CD4-positive, alpha-beta T cell treated with Interleukin-17A for 4 hours (primary cell): ENCODE data around the gene DGKQ.
A peak's percentile ranks its signal among the peaks of the same experiment; 100 is the strongest.
"Not testable (repeated sequence)": the region's sequence is repeated elsewhere in the genome, so short reads cannot be mapped to it uniquely, and the experiment has no call there.

Experiments used
- DNase-seq: peaks from one replicate; pipeline ENCODE4 v3.0.0-alpha.2; 2020; ENCODE audit warnings: mixed read lengths

DGKQ gene

DNA sequence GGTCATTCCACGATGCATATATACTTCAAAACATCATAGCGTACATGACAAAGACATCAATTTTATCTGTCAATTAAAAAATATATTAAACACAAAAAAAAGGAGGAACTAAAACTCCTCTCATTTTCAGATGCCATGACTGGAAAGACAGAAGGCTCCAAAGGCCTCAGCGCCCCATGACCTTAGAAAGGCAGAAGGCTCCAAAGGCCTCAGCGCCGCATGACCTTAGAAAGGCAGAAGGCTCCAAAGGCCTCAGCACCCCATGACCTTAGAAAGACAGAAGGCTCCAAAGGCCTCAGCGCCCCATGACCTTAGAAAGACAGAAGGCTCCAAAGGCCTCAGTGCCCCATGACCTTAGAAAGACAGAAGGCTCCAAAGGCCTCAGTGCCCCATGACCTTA, 54.8 kb downstream of the DGKQ start:
- not testable (repeated sequence) for DNase-seq

DNA sequence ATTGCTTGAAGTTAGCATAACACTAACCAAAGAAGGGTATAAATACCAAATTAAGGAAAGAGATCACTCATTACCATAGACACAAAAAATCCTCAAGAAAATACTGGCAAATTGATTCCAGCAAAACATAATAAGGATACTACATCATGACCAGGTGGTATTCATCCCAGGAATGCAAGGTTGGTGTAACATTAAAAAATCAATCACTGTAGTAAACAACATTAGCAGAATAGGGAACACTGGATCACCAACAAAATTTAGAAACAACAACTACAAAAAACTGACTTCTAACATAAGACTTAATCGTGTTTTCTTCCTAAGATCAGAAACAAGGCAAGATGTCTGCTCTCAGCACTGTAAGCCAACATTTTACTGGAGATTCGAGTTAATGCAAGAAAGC, 55.4 kb downstream of the DGKQ start:
- no peak for DNase-seq

DNA sequence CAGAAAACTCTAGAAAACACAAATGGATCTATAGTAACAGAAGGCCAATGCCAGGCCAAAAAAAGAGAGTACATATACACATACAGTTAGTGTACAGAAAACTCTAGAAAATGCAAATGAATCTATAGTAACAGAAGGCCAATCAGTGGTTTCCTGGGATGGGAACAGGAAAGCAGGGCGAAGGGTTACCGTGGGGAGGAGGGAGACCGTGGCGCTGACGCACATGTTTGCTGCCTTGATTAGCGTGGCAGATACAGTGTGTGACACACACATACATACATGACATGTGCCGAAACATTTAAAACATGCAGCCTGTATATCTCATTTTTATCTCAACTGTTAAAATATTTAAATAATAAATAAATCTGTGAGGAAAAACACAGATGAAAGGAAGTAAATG, 55.9 kb downstream of the DGKQ start:
- DNase-seq: no peak

DNA sequence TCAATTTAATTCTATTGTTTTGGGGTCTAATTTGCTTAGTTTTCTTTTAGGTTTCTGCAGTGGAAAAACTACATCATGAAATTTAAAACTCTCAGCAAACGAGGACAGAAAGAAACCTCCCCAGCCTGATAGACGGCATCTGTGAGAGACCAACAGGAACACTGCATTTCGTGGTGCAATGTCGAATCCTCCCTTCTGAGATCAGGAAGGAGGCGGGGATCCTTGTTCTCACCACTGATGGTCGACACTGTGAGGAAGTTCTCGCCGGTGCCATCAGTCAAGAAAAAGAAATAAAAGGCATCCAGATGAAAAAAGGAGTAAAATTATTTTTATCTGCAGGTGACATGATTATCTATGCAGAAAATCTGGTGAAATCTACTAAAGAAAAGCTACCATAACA, 57.8 kb downstream of the DGKQ start:
- DNase-seq: peak; percentile 34

DNA sequence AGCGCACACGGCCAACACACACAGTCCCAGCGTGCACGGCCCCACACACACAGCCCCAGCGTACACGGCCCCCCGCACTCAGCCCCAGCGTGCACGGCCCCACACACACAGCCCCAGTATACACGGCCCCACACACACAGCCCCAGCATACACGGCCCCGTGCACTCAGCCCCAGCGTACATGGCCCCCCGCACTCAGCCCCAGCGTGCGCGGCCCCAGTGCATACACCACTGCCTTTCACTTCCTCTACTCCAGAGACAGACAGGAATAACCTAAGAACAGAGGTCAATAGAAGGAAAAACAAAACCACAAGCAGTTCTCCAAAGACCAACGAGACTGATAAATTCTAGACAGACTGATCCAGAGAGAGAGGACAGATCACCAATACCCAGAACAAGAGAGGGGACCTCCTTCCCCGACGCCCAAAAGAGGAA, 58.3 kb downstream of the DGKQ start:
- DNase-seq: no peak

DNA sequence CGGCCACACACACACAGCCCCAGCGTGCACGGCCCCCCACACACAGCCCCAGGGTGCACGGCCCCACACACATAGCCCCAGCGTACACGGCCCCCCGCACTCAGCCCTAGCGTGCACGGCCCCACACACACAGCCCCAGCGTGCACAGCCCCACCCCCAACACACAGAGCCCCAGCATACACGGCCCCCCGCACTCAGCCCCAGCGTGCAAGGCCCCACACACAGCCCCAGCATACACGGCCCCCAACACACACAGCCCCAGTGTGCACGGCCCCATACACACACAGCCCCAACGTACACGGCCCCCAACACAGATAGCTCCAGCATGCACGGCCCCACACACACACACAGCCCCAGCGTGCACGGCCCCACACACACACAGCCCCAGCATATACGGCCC, 58.8 kb downstream of the DGKQ start:
- no peak for DNase-seq

DNA sequence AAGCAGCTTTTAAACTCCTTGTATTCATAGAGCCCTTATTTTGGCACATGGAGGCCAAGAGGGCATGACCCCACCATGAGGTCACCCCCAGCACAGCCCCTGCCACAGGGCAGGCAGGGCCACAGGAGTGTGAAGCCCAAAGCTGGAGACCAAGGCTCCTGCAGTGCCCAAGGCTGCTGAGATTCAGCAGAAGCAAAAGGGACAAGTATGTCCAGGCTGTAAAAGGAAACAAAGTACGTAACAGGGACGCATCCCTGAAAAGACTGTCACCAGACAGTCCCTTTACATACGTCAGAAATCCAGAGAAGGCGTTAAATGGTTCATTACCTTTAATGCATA, 60.1 kb downstream of the DGKQ start:
- DNase-seq: no peak

DNA sequence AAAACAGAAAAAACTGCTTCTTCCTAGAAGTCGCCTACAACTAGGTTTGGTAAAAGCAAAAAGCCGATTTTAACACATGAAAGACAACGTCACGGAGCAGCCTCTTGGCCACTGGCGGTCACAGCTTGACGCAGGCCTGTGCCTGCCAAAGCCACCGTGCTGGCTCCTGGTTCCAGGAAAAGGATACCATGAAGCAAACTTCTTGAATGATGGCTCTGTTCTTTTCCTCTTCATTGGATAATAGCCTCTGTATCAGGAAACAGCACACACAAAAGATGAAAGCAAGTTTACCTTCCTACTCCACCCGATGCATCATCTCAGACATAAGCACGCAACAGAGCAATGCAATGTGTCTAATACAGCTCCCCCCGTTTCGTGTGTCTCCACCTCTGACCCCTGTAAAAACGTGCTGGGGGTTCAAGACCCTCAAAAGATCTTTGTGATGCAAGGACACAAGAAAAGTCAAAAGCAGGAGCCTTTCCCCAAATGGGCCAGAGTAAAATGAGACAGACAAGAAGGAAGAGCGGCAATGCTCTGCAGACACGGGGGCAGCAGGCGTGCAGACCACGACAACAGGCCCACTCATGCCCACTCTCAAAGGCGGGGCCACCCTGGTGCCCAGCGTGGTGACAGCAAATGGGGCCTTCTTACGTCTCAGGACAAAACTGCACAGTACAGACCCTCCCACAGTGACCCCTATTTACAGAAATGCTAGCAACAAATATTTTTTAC, 60.7 kb downstream of the DGKQ start:
- DNase-seq: no peak

DNA sequence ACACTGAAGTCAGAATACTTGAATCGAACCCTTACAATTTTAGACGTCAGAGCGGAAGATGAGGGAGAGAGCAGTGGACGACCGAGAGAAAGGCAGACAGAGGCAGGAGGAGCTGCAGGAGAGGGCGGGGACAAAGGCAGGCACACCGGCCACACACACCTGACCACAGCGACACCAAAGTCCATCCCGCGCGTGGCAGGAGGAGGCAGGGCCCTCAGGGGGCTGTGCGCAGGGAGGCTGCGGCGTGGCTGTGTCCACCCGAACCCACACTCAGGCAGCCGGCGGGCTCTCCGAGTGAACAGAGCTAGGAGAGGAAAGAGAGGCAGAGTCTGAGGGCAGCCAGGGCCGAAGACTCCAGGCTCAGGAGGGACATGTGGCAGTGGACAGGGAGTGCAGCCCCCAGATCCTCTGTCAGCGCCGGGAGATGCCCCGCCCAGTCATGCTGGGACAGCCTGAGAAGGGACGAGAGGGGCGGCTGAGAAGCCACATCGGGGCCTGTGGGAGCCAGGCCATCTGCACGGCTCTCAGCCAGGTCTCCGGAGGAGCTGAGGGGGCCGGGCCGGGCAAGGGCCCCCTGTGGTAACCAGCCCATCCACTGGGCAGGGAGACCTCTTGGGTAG, 61.4 kb downstream of the DGKQ start:
- no peak for DNase-seq

DNA sequence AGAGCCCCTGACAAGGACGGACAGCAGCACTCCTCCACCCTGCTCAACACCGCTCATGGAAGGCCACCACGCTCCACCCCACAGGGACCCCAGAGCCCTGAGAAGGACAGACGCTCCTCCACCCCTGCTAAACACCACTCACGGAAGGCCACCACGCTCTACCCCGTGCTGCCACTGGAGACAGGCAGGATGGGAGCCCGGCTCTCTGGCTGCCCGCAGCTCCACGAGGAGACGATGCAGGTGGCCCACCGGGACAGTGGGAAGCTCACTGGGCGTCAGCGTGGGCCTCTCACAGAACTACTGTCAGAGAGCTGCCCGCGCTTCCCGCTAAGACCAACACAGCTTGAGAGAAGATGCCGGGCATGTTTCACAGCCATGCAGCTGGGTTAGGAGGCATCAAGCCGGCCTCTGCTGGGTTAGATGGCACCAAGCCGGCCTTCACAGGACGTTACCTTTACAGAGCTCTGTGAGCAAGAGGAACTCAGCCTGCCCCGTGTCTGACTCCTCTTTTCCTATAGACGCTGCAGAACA, 62.1 kb downstream of the DGKQ start:
- no peak for DNase-seq

DNA sequence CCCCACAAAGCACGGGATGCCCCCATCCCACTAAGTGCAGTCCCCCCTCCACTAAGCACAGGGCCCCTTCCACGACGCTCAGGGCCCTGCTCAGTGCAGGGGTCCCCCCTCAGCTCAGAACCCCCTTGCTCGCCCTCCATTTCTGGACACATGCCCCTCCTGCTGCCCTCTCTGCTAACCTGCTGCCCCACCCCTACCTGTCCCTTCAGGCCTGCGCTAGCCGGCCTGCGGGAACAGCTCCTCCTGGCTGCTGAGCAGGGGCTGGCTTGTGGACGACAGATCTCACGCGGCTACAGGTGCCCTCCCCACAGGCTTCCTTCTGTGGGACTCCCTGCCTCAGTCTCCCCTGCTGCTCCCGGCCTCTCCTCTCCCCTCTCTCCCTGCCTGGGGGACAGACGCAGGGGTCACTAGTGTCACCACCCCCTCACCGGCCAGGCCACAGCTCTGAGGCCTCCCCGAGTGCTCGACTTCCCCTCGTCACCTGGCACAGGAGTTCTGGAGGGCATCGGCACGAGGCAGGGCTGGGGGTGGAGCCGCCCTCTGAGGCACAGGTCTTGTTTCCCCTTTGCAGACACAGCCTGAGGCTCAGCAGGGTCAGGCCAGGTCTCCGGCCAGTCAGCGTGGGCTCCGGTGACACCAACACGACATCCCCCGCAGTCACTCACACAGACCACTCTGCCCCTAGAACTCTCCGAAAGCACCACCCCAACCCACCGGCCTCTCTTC, 62.8 kb downstream of the DGKQ start:
- DNase-seq: no peak

DNA sequence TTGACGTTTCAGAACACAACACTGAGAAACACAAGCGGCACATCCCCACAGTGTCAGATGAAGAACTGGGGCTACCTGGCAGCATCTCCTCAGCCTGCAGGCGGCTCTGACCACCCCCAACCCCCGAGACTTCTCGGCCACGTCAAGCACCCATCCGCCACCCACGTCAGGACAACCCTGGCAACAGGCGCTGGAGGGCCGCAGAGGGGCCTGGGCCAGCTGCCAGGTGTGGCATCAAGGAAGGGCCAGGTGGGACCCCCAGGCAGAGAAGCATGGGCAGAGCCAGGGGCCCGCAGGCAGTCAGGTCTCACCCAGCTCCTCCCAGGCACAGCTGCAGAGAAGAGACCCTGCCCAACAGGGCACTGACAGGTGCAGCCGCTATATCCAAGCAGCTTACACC, 63.5 kb downstream of the DGKQ start:
- DNase-seq: no peak

DNA sequence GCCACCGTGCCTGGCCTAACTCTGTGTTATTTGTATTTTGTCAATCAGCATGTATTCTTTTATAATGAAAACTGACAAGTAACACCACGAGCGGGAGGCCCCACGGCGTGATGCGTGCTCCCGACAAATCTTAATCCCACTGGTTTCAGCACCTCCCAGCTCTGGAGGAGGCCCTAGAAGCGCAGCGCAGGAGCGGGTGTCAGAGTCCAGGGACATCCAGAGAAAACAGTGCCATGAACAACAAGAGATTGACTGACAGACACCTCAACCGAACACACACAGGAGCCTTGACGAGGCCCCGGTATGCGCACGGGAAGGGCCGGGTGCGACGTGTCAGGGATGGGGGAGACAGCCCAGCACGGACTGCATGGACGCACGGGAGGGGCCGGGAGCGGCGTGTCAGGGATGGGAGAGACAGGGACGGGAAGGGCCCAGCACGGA, 64.2 kb downstream of the DGKQ start:
- no peak for DNase-seq
